H1 (cell line): ENCODE results near the gene NSUN4. TPM values are rescaled to one million over a fixed set of nuclear protein-coding genes. Genes with fewer than 3 reads are reported as not detected.

ENCODE experiments used
- CTCF ChIA-PET: fragments of 300-600 bp; sonication (Branson Sonifier 250); formaldehyde crosslinking; loops from one replicate; lab custom pipeline; 2021; ENCODE audit not compliant: partially characterized antibody; lab: Charles Lee
- POLR2A ChIA-PET: fragments of 300-600 bp; sonication (Branson Sonifier 250); formaldehyde crosslinking; loops from one replicate; lab custom pipeline; 2021; ENCODE audit warnings: inconsistent platforms; ENCODE audit not compliant: partially characterized antibody; lab: Charles Lee
- DNase-seq, 2 experiments: peaks; one replicate each; pipeline versions ENCODE4 v3.0.0 to v3.0.0-alpha.2; 2010 to 2022; ENCODE audit warnings: low spot score in 2 of 2, low read depth in 1 of 2, mixed read lengths in 1 of 2
- FAIRE-seq: peaks from 2 replicates; lab custom pipeline; 2011; peaks lifted over from hg19 to GRCh38; lab: Jason Lieb, UNC
- H2AFZ ChIP-seq: 2 replicates; pipeline ENCODE4 v1.8.1; 2012; ENCODE audit warnings: low read length, inconsistent platforms
- H2AK5ac ChIP-seq: 2 replicates; pipeline ENCODE4 v1.6.1; 2013; ENCODE audit warnings: low read depth, low read length
- H2BK120ac ChIP-seq: replicated peaks from 2 replicates; pipeline ENCODE3; 2013; ENCODE audit warnings: low read depth, low read length, inconsistent platforms
- H2BK12ac ChIP-seq: 2 replicates; pipeline ENCODE4 v1.6.1; 2013; ENCODE audit warnings: low read depth, low read length
- H2BK15ac ChIP-seq: 2 replicates; pipeline ENCODE4 v1.6.1; 2013; ENCODE audit warnings: low read length
- H2BK20ac ChIP-seq: 2 replicates; pipeline ENCODE4 v1.6.1; 2013; ENCODE audit warnings: low read length
- H2BK5ac ChIP-seq: 2 replicates; pipeline ENCODE4 v1.6.1; 2013; ENCODE audit warnings: low read depth, low read length
- H3K14ac ChIP-seq: 2 replicates; pipeline ENCODE4 v1.6.1; 2013; ENCODE audit warnings: inconsistent platforms; ENCODE audit not compliant: insufficient read length
- H3K18ac ChIP-seq: 2 replicates; pipeline ENCODE4 v1.6.1; 2013; ENCODE audit warnings: low read length; ENCODE audit errors: extremely low read depth
- H3K23ac ChIP-seq: 2 replicates; pipeline ENCODE4 v1.6.1; 2013; ENCODE audit warnings: inconsistent platforms; ENCODE audit not compliant: insufficient read length
- H3K23me2 ChIP-seq: 2 replicates; pipeline ENCODE4 v1.6.1; 2013; ENCODE audit warnings: low read depth, low read length
- H3K27ac ChIP-seq: 2 replicates; pipeline ENCODE4 v1.6.1; 2011; ENCODE audit warnings: low read depth, low read length, inconsistent platforms
- H3K27me3 ChIP-seq, 4 experiments: replicated peaks in 1 of 4; 1 replicate in 1 of 4; 2 replicates in 3 of 4; pipeline versions ENCODE4 v1.6.1 to v1.8.1; 2011 to 2013; ENCODE audit warnings: low read length in 3 of 4, mild to moderate bottlenecking in 3 of 4, inconsistent platforms in 2 of 4, mixed read lengths in 2 of 4, moderate library complexity in 1 of 4; ENCODE audit not compliant: control insufficient read depth in 3 of 4, insufficient read depth in 3 of 4; ENCODE audit errors: extremely low read depth in 1 of 4
- H3K36me3 ChIP-seq, 4 experiments: 2 replicates each; pipeline versions ENCODE4 v1.6.1 to v1.8.1; 2011 to 2013; ENCODE audit warnings: mild to moderate bottlenecking in 4 of 4, low read length in 3 of 4, moderate library complexity in 2 of 4, control low read depth in 1 of 4, inconsistent platforms in 1 of 4; ENCODE audit not compliant: insufficient read depth in 4 of 4, control insufficient read depth in 2 of 4
- H3K4ac ChIP-seq: replicated peaks from 2 replicates; pipeline ENCODE3; 2013; ENCODE audit warnings: low read length, low read depth, mixed read lengths, inconsistent platforms; ENCODE audit not compliant: insufficient read length
- H3K4me1 ChIP-seq, 4 experiments: replicated peaks in 1 of 4; 1 replicate in 1 of 4; 2 replicates in 3 of 4; pipeline versions ENCODE4 v1.6.1 to v1.8.1; 2011 to 2013; ENCODE audit warnings: low read length in 3 of 4, inconsistent platforms in 2 of 4, mixed read lengths in 1 of 4; ENCODE audit not compliant: insufficient read depth in 4 of 4, control insufficient read depth in 3 of 4
- H3K4me2 ChIP-seq, 2 experiments: 2 replicates each; pipeline versions ENCODE4 v1.6.1 to v1.8.1; 2011 to 2013; ENCODE audit warnings: low read depth in 2 of 2, low read length in 2 of 2, control low read depth in 1 of 2, inconsistent platforms in 1 of 2, mild to moderate bottlenecking in 1 of 2; ENCODE audit not compliant: insufficient read depth in 1 of 2
- H3K4me3 ChIP-seq, 4 experiments: fragments of 200-600, 300-600 bp in 1 of 4; sonication (generic), shearing (Covaris generic), sonication (Bioruptor Twin) in 1 of 4; 2 replicates each; pipeline versions ENCODE4 v1.5.1 to v1.8.1; 2011 to 2016; ENCODE audit warnings: low read length in 4 of 4, low read depth in 3 of 4, control low read depth in 2 of 4, inconsistent platforms in 2 of 4, mild to moderate bottlenecking in 2 of 4, mixed read lengths in 1 of 4, moderate library complexity in 1 of 4; ENCODE audit not compliant: insufficient read depth in 2 of 4; ENCODE audit errors: extremely low read depth in 1 of 4
- H3K56ac ChIP-seq: replicated peaks from 2 replicates; pipeline ENCODE3; 2013; ENCODE audit warnings: low read depth, mild to moderate bottlenecking, mixed read lengths, low read length, inconsistent platforms; ENCODE audit not compliant: insufficient read length
- H3K79me1 ChIP-seq: 2 replicates; pipeline ENCODE4 v1.6.1; 2013; ENCODE audit warnings: low read depth, low read length, control low read depth
- H3K79me2 ChIP-seq, 2 experiments: 2 replicates each; pipeline versions ENCODE4 v1.6.1 to v1.8.1; 2012 to 2013; ENCODE audit warnings: low read length in 2 of 2, mild to moderate bottlenecking in 2 of 2, inconsistent platforms in 1 of 2; ENCODE audit not compliant: insufficient read depth in 2 of 2, control insufficient read depth in 1 of 2
- H3K9ac ChIP-seq, 4 experiments: replicated peaks in 1 of 4; 1 replicate in 1 of 4; 2 replicates in 3 of 4; pipeline versions ENCODE4 v1.6.1 to v1.8.1; 2011 to 2013; ENCODE audit warnings: low read depth in 3 of 4, low read length in 3 of 4, control low read depth in 2 of 4, mild to moderate bottlenecking in 2 of 4, moderate library complexity in 2 of 4, inconsistent platforms in 1 of 4; ENCODE audit errors: extremely low read depth in 1 of 4
- H3K9me3 ChIP-seq, 2 experiments: 2 replicates each; pipeline versions ENCODE4 v1.6.1 to v1.8.1; 2012 to 2013; ENCODE audit warnings: mild to moderate bottlenecking in 2 of 2, moderate library complexity in 2 of 2, control low read depth in 1 of 2, inconsistent platforms in 1 of 2, low read depth in 1 of 2, low read length in 1 of 2, mixed read lengths in 1 of 2; ENCODE audit not compliant: insufficient read depth in 2 of 2
- H4K20me1 ChIP-seq, 2 experiments: replicated peaks in 1 of 2; 2 replicates each; pipeline versions ENCODE3 to v1.8.1; 2011 to 2013; ENCODE audit warnings: inconsistent platforms in 2 of 2, low read length in 2 of 2, mild to moderate bottlenecking in 1 of 2; ENCODE audit not compliant: insufficient read depth in 2 of 2, control insufficient read depth in 1 of 2
- H4K5ac ChIP-seq: 2 replicates; pipeline ENCODE4 v1.6.1; 2013; ENCODE audit warnings: low read length, low read depth, mixed read lengths, inconsistent platforms; ENCODE audit not compliant: insufficient read length
- H4K8ac ChIP-seq: 2 replicates; pipeline ENCODE4 v1.8.0; 2013; ENCODE audit warnings: mild to moderate bottlenecking, moderate library complexity, low read length, inconsistent platforms; ENCODE audit not compliant: insufficient read depth; ENCODE audit errors: extremely low read depth
- H4K91ac ChIP-seq: replicated peaks from 2 replicates; pipeline ENCODE3; 2013; ENCODE audit warnings: low read length, mixed read lengths, inconsistent platforms; ENCODE audit not compliant: insufficient read length
- BACH1 ChIP-seq: IDR thresholded peaks from 2 replicates; pipeline ENCODE4 v1.6.1; 2012; ENCODE audit warnings: low read length, improper control_type of control experiment
- BCL11A ChIP-seq, 2 experiments: IDR thresholded peaks; one replicate each; pipeline ENCODE4 v1.6.1; 2011; ENCODE audit warnings: low read depth in 2 of 2, low read length in 2 of 2, mild to moderate bottlenecking in 2 of 2
- CBX5 ChIP-seq: fragments of 300-800, 300-1000 bp; sonication (generic); IDR thresholded peaks from 2 replicates; pipeline ENCODE4 v1.7.1; 2016; ENCODE audit warnings: antibody characterized with exemption, low read length, low read depth
- HDAC6 ChIP-seq: IDR thresholded peaks from one replicate; pipeline ENCODE4 v1.7.1; 2012; ENCODE audit warnings: low read depth, mild to moderate bottlenecking, inconsistent platforms, low read length, moderate library complexity
- POLR2A ChIP-seq, 2 experiments: IDR thresholded peaks; 1 replicate in 1 of 2; 2 replicates in 1 of 2; pipeline ENCODE4 v1.6.1; 2011; ENCODE audit warnings: low read depth in 2 of 2, low read length in 2 of 2, mild to moderate bottlenecking in 2 of 2; ENCODE audit errors: control extremely low read depth in 1 of 2
- RFX5 ChIP-seq: IDR thresholded peaks from 2 replicates; pipeline ENCODE4 v1.6.1; 2011; ENCODE audit warnings: low read depth, low read length, improper control_type of control experiment, borderline replicate concordance
- RNF2 ChIP-seq: fragments of 200-900, 300-1000 bp; sonication (generic); IDR thresholded peaks from 2 replicates; pipeline ENCODE4 v1.7.1; 2016; ENCODE audit warnings: borderline replicate concordance, low read depth, mild to moderate bottlenecking, antibody characterized with exemption, low read length; ENCODE audit not compliant: poor library complexity, severe bottlenecking; ENCODE audit errors: missing control alignments
- SP2 ChIP-seq: IDR thresholded peaks from 2 replicates; pipeline ENCODE4 v1.6.1; 2012; ENCODE audit warnings: mild to moderate bottlenecking, low read length, inconsistent platforms
- SUZ12 ChIP-seq: fragments of 200-600 bp; sonication (generic); IDR thresholded peaks from 2 replicates; pipeline ENCODE4 v1.6.1; 2012; ENCODE audit warnings: mild to moderate bottlenecking, inconsistent platforms, low read length, moderate library complexity, mixed read lengths
- TAF1 ChIP-seq: IDR thresholded peaks from 2 replicates; pipeline ENCODE4 v1.6.1; 2011; ENCODE audit warnings: mild to moderate bottlenecking, low read depth, low read length
- WGBS, 2 experiments: shearing (Covaris generic) in 1 of 2; methylation state at CpG; one replicate each; pipeline versions ENCODE4 v1.1.6 to v1.1.7; 2013 to 2015; ENCODE audit warnings: low lambda C conversion rate in 2 of 2, mixed read lengths in 2 of 2, inconsistent platforms in 1 of 2, low coverage in 1 of 2, missing lambda C conversion rate in 1 of 2; ENCODE audit not compliant: insufficient replicate concordance in 2 of 2, insufficient coverage in 1 of 2, insufficient read length in 1 of 2; ENCODE audit errors: extremely low coverage in 1 of 2, missing lambda C conversion rate in 1 of 2; 5-methylcytosine and 5-hydroxymethylcytosine counted together
- polyA plus RNA-seq, 7 experiments: library from polyadenylated mRNA; depleted of rRNA in 3 of 7; stranded (reverse) in 5 of 7; unstranded in 2 of 7; fragments of >200 nt in 5 of 7; fragments of 200-250 nt in 2 of 7; gene quantifications; 1 replicate in 5 of 7; 2 replicates in 1 of 7; 4 replicates in 1 of 7; pipeline versions ENCODE4 v1.2.1 to v1.2.3, GENCODE V29; 2011 to 2013; ENCODE audit warnings: missing spikeins in 2 of 7, mixed read lengths in 2 of 7
- total RNA-seq: library from RNA; stranded (reverse); fragmentation: NEBNext Ultra II Directional; extraction: Animal tissue kit (Norgen Biotek cat#: 25700); gene quantifications from 2 replicates; pipeline ENCODE4 v1.2.1, GENCODE V29; 2021
- TF ChIP-seq, protein P1 (sequence below): IDR thresholded peaks from 2 replicates; pipeline ENCODE4 v1.6.1; 2011; ENCODE audit warnings: low read depth, mild to moderate bottlenecking, low read length; ENCODE audit not compliant: insufficient read depth

The NSUN4 gene
- total and polyA plus RNA-seq, 2 of the 8 experiments (the other 6 are each of a cell fraction or from before 2014, with no cell fraction given), result 9.7 to 15.7 TPM

GRCh38 chr1:46343705-46344104, 3.1 kb downstream of the NSUN4 start:
- Histone ChIP-seq H2BK5ac (no peak overlapping the region), H3K4ac (no peak overlapping the region), H3K27me3 (no peaks in the 10 kb centered on the region), H2BK15ac (no peak overlapping the region), H4K8ac (no peak overlapping the region), H3K4me3 (no peak overlapping the region), H3K23me2 (peaks cover 9% of the 10 kb centered on the region), H2BK12ac (no peak overlapping the region), H3K36me3 (peaks cover 2 to 29% (median 16%) of the 10 kb centered on the region in 4 experiments; a peak in 7 of 8 replicates), H3K14ac (no peak overlapping the region), H3K9me3 (no peaks in the 10 kb centered on the region), H3K4me1 (peaks cover 0 to 7% (median 4%) of the 10 kb centered on the region in 4 experiments; a peak in 4 of 7 replicates), H3K27ac (no peak overlapping the region), H3K79me1 (peaks cover 3% of the 10 kb centered on the region; the same call in 1 of the 2 replicates), H3K56ac (no peak overlapping the region), H2BK120ac (no peak overlapping the region), H4K5ac (no peak overlapping the region), H3K4me2 (no peak overlapping the region), H4K91ac (no peak overlapping the region), H2AK5ac (no peak overlapping the region), H3K23ac (no peak overlapping the region), H3K79me2 (no peaks in the 10 kb centered on the region; a peak in 1 of 4 replicates), H2AFZ (no peak overlapping the region), H3K18ac (no peak overlapping the region), H2BK20ac (no peak overlapping the region), H3K9ac (0 out of 7 replicates have a peak overlapping the region, but pooled peaks of 1 of the 4 experiments have one; percentile 19), H4K20me1 (peaks cover 0 to 5% of the 10 kb centered on the region in 2 experiments)
- 88% methylated on average over 4 of the region's 4 CpGs; no CpG with 5 or more reads in 1 of the 2 experiments for WGBS, 2 experiments
- POLR2A ChIA-PET, result interaction anchor here (1.1 to 1.9 kb wide), 2 partner anchors 26 to 35 kb away, joined by 3 to 5 read pairs; no protein-coding TSS in a partner anchor
- DNase-seq, result no peak
- no peak for TF ChIP-seq RNF2
- TF ChIP-seq, protein P1, sequence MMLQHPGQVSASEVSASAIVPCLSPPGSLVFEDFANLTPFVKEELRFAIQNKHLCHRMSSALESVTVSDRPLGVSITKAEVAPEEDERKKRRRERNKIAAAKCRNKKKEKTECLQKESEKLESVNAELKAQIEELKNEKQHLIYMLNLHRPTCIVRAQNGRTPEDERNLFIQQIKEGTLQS, result no peak
- no peak for TF ChIP-seq BACH1
- no peak for TF ChIP-seq BCL11A (IDR thresholded peaks at IDR 0.05; ENCODE audit: low read depth in 2 of 2, low read length in 2 of 2)
- TF ChIP-seq SP2, result no peak
- no peak for TF ChIP-seq HDAC6
- no peak for TF ChIP-seq POLR2A (IDR thresholded peaks at IDR 0.05; ENCODE audit: control extremely low read depth in 1 of 2, low read depth in 2 of 2, low read length in 2 of 2)
- no peak for TF ChIP-seq TAF1
- no peak for TF ChIP-seq RFX5
- TF ChIP-seq SUZ12, result no peak
- no peak for TF ChIP-seq CBX5
- no peak for FAIRE-seq
- CTCF ChIA-PET, result interaction anchor here (0.6 to 1.5 kb wide), 7 partner anchors 10 to 142 kb away, joined by 3 to 4 read pairs (median 3); partner anchors contain the start of genes LRRC41 and UQCRH
